ENCODE data around the gene LHFPL3.

The LHFPL3 gene

GRCh38 chr7:104775531-104775930, 447.1 kb downstream of the LHFPL3 start:
- ATAC-seq (ENCODE audit: insufficient read depth, low read depth) (no peak), DNase-seq (no peak)
- no peaks in the 10 kb centered on the region for H3K79me2 ChIP-seq (ENCODE audit: insufficient read depth, low read length)
- no peak overlapping the region for H2AFZ ChIP-seq (ENCODE audit: low read depth, low read length)
- no peaks in the 10 kb centered on the region for H4K20me1 ChIP-seq (ENCODE audit: insufficient read depth, low read length)
- no peak overlapping the region for H3K4me2 ChIP-seq (ENCODE audit: insufficient read depth, low read length)
- no peak overlapping the region for H3K27ac ChIP-seq (ENCODE audit: low read length)
- no peaks in the 10 kb centered on the region for H3K4me1 ChIP-seq (ENCODE audit: insufficient read depth, low read length)
- no peaks in the 10 kb centered on the region for H3K36me3 ChIP-seq (ENCODE audit: insufficient read depth, low read length)
- TF ChIP-seq EZH2 (IDR thresholded peaks at IDR 0.05; ENCODE audit: borderline replicate concordance, low read depth, low read length, severe bottlenecking) (no peak), CTCF (IDR thresholded peaks at IDR 0.05; ENCODE audit: borderline replicate concordance, extremely low read depth, low read length, poor library complexity, severe bottlenecking) (no peak)
- no peaks in the 10 kb centered on the region for H3K9me3 ChIP-seq (ENCODE audit: insufficient read depth, low read length, severe bottlenecking)
- peaks cover 4% of the 10 kb centered on the region for H3K27me3 ChIP-seq (ENCODE audit: insufficient read depth, low read length, poor library complexity)
- H3K4me3 ChIP-seq (ENCODE audit: low read depth in 1 of 2, low read length in 2 of 2), result no peak overlapping the region
- H3K9ac ChIP-seq (ENCODE audit: low read depth, low read length), result no peak overlapping the region

GRCh38 chr7:104777301-104777800, 448.9 kb downstream of the LHFPL3 start:
- H3K36me3 ChIP-seq (ENCODE audit: insufficient read depth, low read length), result no peaks in the 10 kb centered on the region
- DNase-seq (no peak), ATAC-seq (ENCODE audit: insufficient read depth, low read depth) (no peak)
- TF ChIP-seq CTCF (IDR thresholded peaks at IDR 0.05; ENCODE audit: borderline replicate concordance, extremely low read depth, low read length, poor library complexity, severe bottlenecking) (no peak), EZH2 (IDR thresholded peaks at IDR 0.05; ENCODE audit: borderline replicate concordance, low read depth, low read length, severe bottlenecking) (no peak)
- H3K4me1 ChIP-seq (ENCODE audit: insufficient read depth, low read length), result no peaks in the 10 kb centered on the region
- no peak overlapping the region for H3K4me3 ChIP-seq (ENCODE audit: low read depth in 1 of 2, low read length in 2 of 2)
- H3K9ac ChIP-seq (ENCODE audit: low read depth, low read length), result no peak overlapping the region
- no peaks in the 10 kb centered on the region for H4K20me1 ChIP-seq (ENCODE audit: insufficient read depth, low read length)
- H3K27ac ChIP-seq (ENCODE audit: low read length), result no peak overlapping the region
- H2AFZ ChIP-seq (ENCODE audit: low read depth, low read length), result no peak overlapping the region
- H3K9me3 ChIP-seq (ENCODE audit: insufficient read depth, low read length, severe bottlenecking), result no peaks in the 10 kb centered on the region
- H3K4me2 ChIP-seq (ENCODE audit: insufficient read depth, low read length), result no peak overlapping the region
- peaks cover 4% of the 10 kb centered on the region for H3K27me3 ChIP-seq (ENCODE audit: insufficient read depth, low read length, poor library complexity)
- H3K79me2 ChIP-seq (ENCODE audit: insufficient read depth, low read length), result no peaks in the 10 kb centered on the region

GRCh38 chr7:104779888-104780287, 451.5 kb downstream of the LHFPL3 start:
- no peak for DNase-seq
- TF ChIP-seq EZH2 (IDR thresholded peaks at IDR 0.05; ENCODE audit: borderline replicate concordance, low read depth, low read length, severe bottlenecking) (no peak), CTCF (IDR thresholded peaks at IDR 0.05; ENCODE audit: borderline replicate concordance, extremely low read depth, low read length, poor library complexity, severe bottlenecking) (no peak)
- Histone ChIP-seq H3K27me3 (ENCODE audit: insufficient read depth, low read length, poor library complexity) (peaks cover 4% of the 10 kb centered on the region), H3K4me1 (ENCODE audit: insufficient read depth, low read length) (no peaks in the 10 kb centered on the region), H3K36me3 (ENCODE audit: insufficient read depth, low read length) (no peaks in the 10 kb centered on the region), H4K20me1 (ENCODE audit: insufficient read depth, low read length) (no peaks in the 10 kb centered on the region), H3K9ac (ENCODE audit: low read depth, low read length) (no peak overlapping the region), H3K27ac (ENCODE audit: low read length) (no peak overlapping the region), H3K4me3 (ENCODE audit: low read depth in 1 of 2, low read length in 2 of 2) (no peak overlapping the region), H3K9me3 (ENCODE audit: insufficient read depth, low read length, severe bottlenecking) (no peaks in the 10 kb centered on the region), H3K4me2 (ENCODE audit: insufficient read depth, low read length) (no peak overlapping the region), H2AFZ (ENCODE audit: low read depth, low read length) (no peak overlapping the region), H3K79me2 (ENCODE audit: insufficient read depth, low read length) (no peaks in the 10 kb centered on the region)
- no peak for ATAC-seq (ENCODE audit: insufficient read depth, low read depth)

- H3K79me2 ChIP-seq (ENCODE audit: insufficient read depth, low read length), result no peaks in the 10 kb centered on the region
- H4K20me1 ChIP-seq (ENCODE audit: insufficient read depth, low read length), result no peaks in the 10 kb centered on the region
- no peak for DNase-seq
- H2AFZ ChIP-seq (ENCODE audit: low read depth, low read length), result no peak overlapping the region
- peaks cover 9% of the 10 kb centered on the region for H3K27me3 ChIP-seq (ENCODE audit: insufficient read depth, low read length, poor library complexity)
- no peak overlapping the region for H3K27ac ChIP-seq (ENCODE audit: low read length)
- H3K9me3 ChIP-seq (ENCODE audit: insufficient read depth, low read length, severe bottlenecking), result no peaks in the 10 kb centered on the region
- no peak overlapping the region for H3K4me2 ChIP-seq (ENCODE audit: insufficient read depth, low read length)
- H3K4me3 ChIP-seq (ENCODE audit: low read depth in 1 of 2, low read length in 2 of 2), result no peak overlapping the region
- no peak overlapping the region for H3K9ac ChIP-seq (ENCODE audit: low read depth, low read length)
- no peaks in the 10 kb centered on the region for H3K36me3 ChIP-seq (ENCODE audit: insufficient read depth, low read length)
- H3K4me1 ChIP-seq (ENCODE audit: insufficient read depth, low read length), result no peaks in the 10 kb centered on the region
- no peak for TF ChIP-seq EZH2 (IDR thresholded peaks at IDR 0.05; ENCODE audit: borderline replicate concordance, low read depth, low read length, severe bottlenecking)
- TF ChIP-seq CTCF (IDR thresholded peaks at IDR 0.05; ENCODE audit: borderline replicate concordance, extremely low read depth, low read length, poor library complexity, severe bottlenecking), result no peak
- no peak for ATAC-seq (ENCODE audit: insufficient read depth, low read depth)
Observed at GRCh38 chr7:104784686-104785085, 456.3 kb downstream of the LHFPL3 start.
